B cell (primary cell): ENCODE data around the gene PTPRG. TPM values are rescaled to one million over a fixed set of nuclear protein-coding genes. Genes with fewer than 3 reads are reported as not detected.

Experiments
- ATAC-seq: fragments of 200-7000 bp; cut with Tn5 transposase; one replicate; pipeline ENCODE4 v1.10.0; 2021; ENCODE audit warnings: low read depth, mild to moderate bottlenecking, moderate number of reproducible peaks, moderate library complexity
- CTCF ChIA-PET: fragments of 350-600 bp; sonication (Branson Sonifier 250); formaldehyde crosslinking; loops from one replicate; lab custom pipeline; 2021; ENCODE audit warnings: antibody characterized with exemption, inconsistent platforms; lab: Charles Lee
- POLR2A ChIA-PET: fragments of 350-600 bp; sonication (Branson Sonifier 250); formaldehyde crosslinking; loops from one replicate; lab custom pipeline; 2021; ENCODE audit warnings: antibody characterized with exemption; lab: Charles Lee
- DNase-seq: peaks from one replicate; pipeline ENCODE4 v3.0.0; 2013
- H2AFZ ChIP-seq: 2 replicates; pipeline ENCODE4 v1.6.1; 2012; ENCODE audit warnings: mild to moderate bottlenecking, low read depth, low read length; ENCODE audit not compliant: insufficient read depth, poor library complexity, severe bottlenecking
- H3K27ac ChIP-seq, 2 donors: 1 replicate in 1 of 2; 2 replicates in 1 of 2; pipeline ENCODE4 v1.5.1; 2012 to 2013; ENCODE audit warnings: low read length in 2 of 2, mild to moderate bottlenecking in 2 of 2, moderate library complexity in 1 of 2
- H3K27me3 ChIP-seq, 4 experiments: fragments of 200-600 bp in 1 of 4; sonication (generic) in 1 of 4; replicated peaks in 1 of 4; 1 replicate in 2 of 4; 2 replicates in 2 of 4; pipeline versions ENCODE4 v1.6.1 to v1.7.0; 2013 to 2016; ENCODE audit warnings: low read length in 3 of 4, mild to moderate bottlenecking in 2 of 4, mixed read lengths in 1 of 4, moderate library complexity in 1 of 4; ENCODE audit not compliant: insufficient read depth in 4 of 4, control insufficient read depth in 3 of 4; ENCODE audit errors: control extremely low read depth in 1 of 4
- H3K36me3 ChIP-seq, 2 experiments: replicated peaks in 1 of 2; 1 replicate in 1 of 2; 2 replicates in 1 of 2; pipeline versions ENCODE4 v1.6.1 to v1.7.1; 2013; ENCODE audit warnings: low read length in 1 of 2; ENCODE audit not compliant: insufficient read depth in 2 of 2, control insufficient read depth in 1 of 2; ENCODE audit errors: control extremely low read depth in 1 of 2, extremely low read depth in 1 of 2
- H3K4me1 ChIP-seq, 2 donors: fragments of 200-600 bp in 1 of 2; sonication (generic) in 1 of 2; 1 replicate in 1 of 2; 2 replicates in 1 of 2; pipeline versions ENCODE4 v1.5.1 to v1.6.1; 2013 to 2017; ENCODE audit warnings: low read length in 2 of 2; ENCODE audit not compliant: control insufficient read depth in 2 of 2, insufficient read depth in 2 of 2
- H3K4me2 ChIP-seq: replicated peaks from 2 replicates; pipeline ENCODE3; 2012; ENCODE audit warnings: mild to moderate bottlenecking, low read depth, low read length; ENCODE audit not compliant: poor library complexity, severe bottlenecking
- H3K4me3 ChIP-seq, 5 experiments: fragments of 200-600 bp in 1 of 5; sonication (generic) in 1 of 5; 1 replicate in 3 of 5; 2 replicates in 2 of 5; pipeline versions ENCODE4 v1.5.1 to v1.7.0; 2011 to 2016; ENCODE audit warnings: low read length in 4 of 5, mild to moderate bottlenecking in 4 of 5, low read depth in 2 of 5, control low read depth in 1 of 5, moderate library complexity in 1 of 5; ENCODE audit not compliant: insufficient read depth in 1 of 5; ENCODE audit errors: control extremely low read depth in 1 of 5, extremely low read depth in 1 of 5
- H3K79me2 ChIP-seq: fragments of 200-600 bp; sonication (generic); one replicate; pipeline ENCODE4 v1.6.0; 2016; ENCODE audit warnings: low read length; ENCODE audit not compliant: control insufficient read depth, insufficient read depth
- H3K9ac ChIP-seq: fragments of 200-600 bp; sonication (generic); 2 replicates; pipeline ENCODE4 v1.6.1; 2017; ENCODE audit warnings: mild to moderate bottlenecking, low read length, moderate library complexity
- H3K9me3 ChIP-seq, 3 donors: one replicate each; pipeline versions ENCODE4 v1.6.1 to v1.7.1; 2013; ENCODE audit warnings: low read length in 2 of 3; ENCODE audit not compliant: control insufficient read depth in 2 of 3, insufficient read depth in 1 of 3; ENCODE audit errors: control extremely low read depth in 1 of 3
- H4K20me1 ChIP-seq: 2 replicates; pipeline ENCODE4 v1.6.0; 2012; ENCODE audit warnings: mild to moderate bottlenecking, low read length; ENCODE audit not compliant: insufficient read depth, control insufficient read depth, poor library complexity, severe bottlenecking
- H3K27ac Mint-ChIP-seq: one replicate; pipeline ENCODE4 v1.8.0; 2021; ENCODE audit warnings: mixed read lengths
- H3K27me3 Mint-ChIP-seq: one replicate; pipeline ENCODE4 v1.8.0; 2021; ENCODE audit warnings: mixed read lengths
- H3K4me1 Mint-ChIP-seq: one replicate; pipeline ENCODE4 v1.8.0; 2021; ENCODE audit warnings: mixed read lengths
- H3K4me3 Mint-ChIP-seq: one replicate; pipeline ENCODE4 v1.8.0; 2021; ENCODE audit warnings: mixed read lengths
- H3K9me3 Mint-ChIP-seq: one replicate; pipeline ENCODE4 v1.8.0; 2022; ENCODE audit warnings: mixed read lengths; ENCODE audit not compliant: insufficient read depth
- EZH2 ChIP-seq: IDR thresholded peaks from 2 replicates; pipeline ENCODE4 v1.6.1; 2012; ENCODE audit warnings: borderline replicate concordance, low read depth, mild to moderate bottlenecking, moderate library complexity, low read length; ENCODE audit not compliant: insufficient read depth, poor library complexity, severe bottlenecking
- WGBS: methylation state at CpG from one replicate; pipeline ENCODE4 v1.1.5; 2013; ENCODE audit warnings: missing lambda C conversion rate; ENCODE audit not compliant: insufficient coverage; 5-methylcytosine and 5-hydroxymethylcytosine counted together
- intact Hi-C: fragments of 100-400 bp; cut with micrococcal nuclease; formaldehyde crosslinking; loops from one replicate; pipeline ENCODE4 v1.10.0; 2022
- polyA plus RNA-seq: library from polyadenylated mRNA; depleted of rRNA; stranded (reverse); fragments of >200 nt; gene quantifications from 2 replicates; pipeline ENCODE4 v1.2.3, GENCODE V29; 2012
- total RNA-seq, 2 donors: library from RNA; stranded (reverse); fragments of 120-200 nt in 1 of 2; gene quantifications; 1 replicate in 1 of 2; 2 replicates in 1 of 2; pipeline versions ENCODE4 v1.2.3 to v1.2.4, GENCODE V29; 2013 to 2022
- TF ChIP-seq, protein P1 (sequence below): fragments of 200-600 bp; IDR thresholded peaks from one replicate; pipeline ENCODE4 v1.8.0; 2022; ENCODE audit warnings: antibody characterized with exemption, mild to moderate bottlenecking

PTPRG gene
- total and polyA plus RNA-seq, 2 donors (not counting 1 experiment from before 2014, with no cell fraction given) = 0.12 to 1.3 TPM

DNA sequence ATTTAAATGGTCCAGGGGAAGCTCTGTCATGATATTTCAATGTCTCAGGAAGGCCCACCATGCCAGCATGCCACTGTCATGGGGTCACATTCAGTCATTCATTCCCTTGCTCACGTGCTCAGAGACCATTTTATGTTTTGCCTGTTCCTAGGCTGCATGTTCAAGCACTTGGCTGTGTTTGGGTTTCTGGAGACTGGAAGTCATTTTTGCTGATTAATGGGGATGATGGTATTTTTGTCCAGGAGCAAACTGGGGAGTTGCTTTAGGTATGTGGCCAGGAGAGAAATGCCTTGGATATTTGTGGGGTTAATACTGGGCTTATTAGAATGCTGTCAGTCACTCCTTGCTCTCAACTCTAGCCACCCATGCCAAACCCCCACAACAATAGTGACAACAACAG, 303.5 kb downstream of the PTPRG start:
- Histone ChIP-seq H3K4me3 (no peak overlapping the region), H3K9me3 (no peaks in the 10 kb centered on the region), H3K4me1 (no peaks in the 10 kb centered on the region), H4K20me1 (no peaks in the 10 kb centered on the region), H3K4me2 (no peak overlapping the region), H3K9ac (no peak overlapping the region), H3K36me3 (no peaks in the 10 kb centered on the region), H2AFZ (no peak overlapping the region), H3K27ac (no peak overlapping the region), H3K79me2 (no peaks in the 10 kb centered on the region), H3K27me3 (no peaks in the 10 kb centered on the region)
- ChIA-PET CTCF (no interaction called here), POLR2A (no interaction called here)
- no peak for ATAC-seq
- Mint-ChIP-seq H3K27ac (no peak overlapping the region), H3K27me3 (no peaks in the 10 kb centered on the region), H3K9me3 (no peaks in the 10 kb centered on the region), H3K4me1 (no peaks in the 10 kb centered on the region), H3K4me3 (no peak overlapping the region)
- TF ChIP-seq, protein P1, sequence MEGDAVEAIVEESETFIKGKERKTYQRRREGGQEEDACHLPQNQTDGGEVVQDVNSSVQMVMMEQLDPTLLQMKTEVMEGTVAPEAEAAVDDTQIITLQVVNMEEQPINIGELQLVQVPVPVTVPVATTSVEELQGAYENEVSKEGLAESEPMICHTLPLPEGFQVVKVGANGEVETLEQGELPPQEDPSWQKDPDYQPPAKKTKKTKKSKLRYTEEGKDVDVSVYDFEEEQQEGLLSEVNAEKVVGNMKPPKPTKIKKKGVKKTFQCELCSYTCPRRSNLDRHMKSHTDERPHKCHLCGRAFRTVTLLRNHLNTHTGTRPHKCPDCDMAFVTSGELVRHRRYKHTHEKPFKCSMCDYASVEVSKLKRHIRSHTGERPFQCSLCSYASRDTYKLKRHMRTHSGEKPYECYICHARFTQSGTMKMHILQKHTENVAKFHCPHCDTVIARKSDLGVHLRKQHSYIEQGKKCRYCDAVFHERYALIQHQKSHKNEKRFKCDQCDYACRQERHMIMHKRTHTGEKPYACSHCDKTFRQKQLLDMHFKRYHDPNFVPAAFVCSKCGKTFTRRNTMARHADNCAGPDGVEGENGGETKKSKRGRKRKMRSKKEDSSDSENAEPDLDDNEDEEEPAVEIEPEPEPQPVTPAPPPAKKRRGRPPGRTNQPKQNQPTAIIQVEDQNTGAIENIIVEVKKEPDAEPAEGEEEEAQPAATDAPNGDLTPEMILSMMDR = no peak
- no peak for TF ChIP-seq EZH2
- DNase-seq = no peak
- WGBS = 100% methylated on average over 1 of the region's 1 CpG
- intact Hi-C loops = no loop called here

DNA sequence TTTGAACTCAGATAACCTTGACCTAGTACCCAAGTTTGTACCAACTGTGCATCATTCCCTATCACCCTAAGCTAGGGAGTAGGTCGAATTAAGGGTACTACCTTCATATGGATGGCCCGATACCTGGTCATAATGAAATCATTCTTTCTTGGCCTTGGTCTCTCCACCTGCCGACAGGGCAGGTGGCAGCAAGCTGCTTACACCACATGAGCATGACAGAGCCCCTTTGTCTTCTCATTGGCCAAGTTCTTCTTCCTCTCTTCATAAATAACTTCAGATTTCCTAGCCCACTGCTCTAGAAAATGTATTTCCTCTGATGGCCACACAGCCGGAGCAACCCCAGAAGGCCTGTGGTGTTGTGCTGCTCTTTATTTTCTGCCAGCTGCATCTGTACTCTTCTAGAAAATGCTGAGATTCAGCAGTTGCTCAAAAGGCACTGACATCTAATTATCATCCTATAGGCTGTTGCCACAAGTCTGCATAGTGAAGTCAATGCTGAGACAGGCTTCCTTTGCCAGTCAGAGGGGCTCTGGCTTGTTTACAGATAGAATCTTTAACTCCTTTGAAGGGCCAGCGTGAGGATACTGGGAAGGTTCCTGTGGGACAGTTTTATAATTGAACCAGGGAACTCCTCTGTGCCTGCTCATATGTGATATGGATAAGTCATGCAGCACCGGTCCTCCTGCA, 304.2 kb downstream of the PTPRG start:
- no peak overlapping the region for H2AFZ ChIP-seq
- H3K4me3 Mint-ChIP-seq = no peak overlapping the region
- H3K4me1 ChIP-seq = no peaks in the 10 kb centered on the region
- ATAC-seq = no peak
- no peak overlapping the region for H3K9ac ChIP-seq
- no peaks in the 10 kb centered on the region for H3K4me1 Mint-ChIP-seq
- H3K9me3 ChIP-seq = no peaks in the 10 kb centered on the region
- H3K9me3 Mint-ChIP-seq = no peaks in the 10 kb centered on the region
- H3K27ac Mint-ChIP-seq = no peak overlapping the region
- no peak overlapping the region for H3K4me2 ChIP-seq
- no peaks in the 10 kb centered on the region for H4K20me1 ChIP-seq
- no peaks in the 10 kb centered on the region for H3K36me3 ChIP-seq
- TF ChIP-seq EZH2 = no peak
- TF ChIP-seq, protein P1 = no peak
- H3K27me3 ChIP-seq = no peaks in the 10 kb centered on the region
- no peaks in the 10 kb centered on the region for H3K27me3 Mint-ChIP-seq
- ChIA-PET POLR2A (no interaction called here), CTCF (no interaction called here)
- WGBS = 94% methylated on average over 6 of the region's 6 CpGs
- intact Hi-C loops = no loop called here
- no peak for DNase-seq
- H3K27ac ChIP-seq = no peak overlapping the region
- no peak overlapping the region for H3K4me3 ChIP-seq
- H3K79me2 ChIP-seq = no peaks in the 10 kb centered on the region
